HEK293 (cell line): ENCODE data around the gene CSNK2A1.

Experiments used
- ZFP3 ChIP-seq: fragments of 450-650 bp; formaldehyde crosslinking; IDR thresholded peaks from 2 replicates; pipeline ENCODE4 v1.5.1; 2016; ENCODE audit warnings: low read depth, missing biosample characterization, missing genetic modification characterization
- TF ChIP-seq, protein P1 (sequence below): fragments of 450-650 bp; formaldehyde crosslinking; IDR thresholded peaks from 2 replicates; pipeline ENCODE4 v1.5.1; 2016; ENCODE audit warnings: missing biosample characterization, missing genetic modification characterization

GRCh38 chr20:460707-461106, 82.9 kb downstream of the CSNK2A1 start:
- TF ChIP-seq ZFP3 (tag by site-specific recombination) = no peak
- TF ChIP-seq, protein P1, sequence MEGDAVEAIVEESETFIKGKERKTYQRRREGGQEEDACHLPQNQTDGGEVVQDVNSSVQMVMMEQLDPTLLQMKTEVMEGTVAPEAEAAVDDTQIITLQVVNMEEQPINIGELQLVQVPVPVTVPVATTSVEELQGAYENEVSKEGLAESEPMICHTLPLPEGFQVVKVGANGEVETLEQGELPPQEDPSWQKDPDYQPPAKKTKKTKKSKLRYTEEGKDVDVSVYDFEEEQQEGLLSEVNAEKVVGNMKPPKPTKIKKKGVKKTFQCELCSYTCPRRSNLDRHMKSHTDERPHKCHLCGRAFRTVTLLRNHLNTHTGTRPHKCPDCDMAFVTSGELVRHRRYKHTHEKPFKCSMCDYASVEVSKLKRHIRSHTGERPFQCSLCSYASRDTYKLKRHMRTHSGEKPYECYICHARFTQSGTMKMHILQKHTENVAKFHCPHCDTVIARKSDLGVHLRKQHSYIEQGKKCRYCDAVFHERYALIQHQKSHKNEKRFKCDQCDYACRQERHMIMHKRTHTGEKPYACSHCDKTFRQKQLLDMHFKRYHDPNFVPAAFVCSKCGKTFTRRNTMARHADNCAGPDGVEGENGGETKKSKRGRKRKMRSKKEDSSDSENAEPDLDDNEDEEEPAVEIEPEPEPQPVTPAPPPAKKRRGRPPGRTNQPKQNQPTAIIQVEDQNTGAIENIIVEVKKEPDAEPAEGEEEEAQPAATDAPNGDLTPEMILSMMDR (tag by site-specific recombination) = no peak
